Progenitor cell of endocrine pancreas (in vitro differentiated cells): ENCODE data around the gene HIC1. TPM values are rescaled to one million over a fixed set of nuclear protein-coding genes. Genes with fewer than 3 reads are reported as not detected.

ENCODE experiments used
- DNase-seq: peaks from one replicate; pipeline ENCODE4 v3.0.0; 2021; ENCODE audit warnings: low spot score; ENCODE audit not compliant: unreplicated experiment
- H3K27ac Mint-ChIP-seq: 2 replicates; pipeline ENCODE4 v1.8.0; 2021; ENCODE audit warnings: mild to moderate bottlenecking, moderate library complexity, mixed read lengths
- H3K27me3 Mint-ChIP-seq: 2 replicates; pipeline ENCODE4 v1.8.0; 2021; ENCODE audit warnings: mixed read lengths
- H3K36me3 Mint-ChIP-seq: 2 replicates; pipeline ENCODE4 v1.8.0; 2022; ENCODE audit warnings: mixed read lengths; ENCODE audit not compliant: insufficient read depth
- H3K4me1 Mint-ChIP-seq: 2 replicates; pipeline ENCODE4 v1.8.0; 2021; ENCODE audit warnings: low read depth, mixed read lengths
- H3K4me3 Mint-ChIP-seq: 2 replicates; pipeline ENCODE4 v1.8.0; 2021; ENCODE audit warnings: low read depth, mild to moderate bottlenecking, moderate library complexity, mixed read lengths
- H3K9me3 Mint-ChIP-seq: 2 replicates; pipeline ENCODE4 v1.8.0; 2021; ENCODE audit warnings: low read depth, mixed read lengths
- total RNA-seq: library from RNA; stranded (reverse); gene quantifications from 2 replicates; pipeline ENCODE4 v1.2.1, GENCODE V29; 2021
- TF ChIP-seq, protein P1 (sequence below): fragments of 200-600 bp; sonication (generic); IDR thresholded peaks from one replicate; pipeline ENCODE4 v1.5.0; 2021; ENCODE audit warnings: antibody characterized with exemption, mild to moderate bottlenecking; ENCODE audit not compliant: unreplicated experiment

Gene HIC1
- total RNA-seq, 1 donor from 2014 or later: 0.86 TPM

DNA sequence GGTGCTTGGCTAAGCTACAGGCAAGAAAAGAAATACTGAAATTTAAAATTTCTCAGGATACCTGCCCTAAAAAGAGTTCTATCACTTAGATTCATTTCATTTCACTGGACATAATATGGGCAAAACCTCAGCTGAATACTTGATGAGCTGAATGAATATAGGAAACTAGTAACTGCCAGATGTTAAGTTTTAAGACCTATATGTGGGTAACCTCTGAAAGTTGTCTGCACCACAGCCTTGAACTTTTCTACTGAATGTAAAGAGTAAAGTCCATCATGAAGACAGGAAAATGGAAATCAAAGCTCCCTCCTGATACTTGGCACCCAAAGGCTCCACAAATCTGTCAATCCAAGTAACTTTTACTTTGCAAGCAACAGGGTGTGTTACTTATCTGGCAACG, 50.8 kb downstream of the HIC1 start:
- Mint-ChIP-seq H3K9me3 (no peaks in the 10 kb centered on the region), H3K4me3 (no peak overlapping the region), H3K36me3 (peaks cover 3% of the 10 kb centered on the region), H3K27me3 (no peaks in the 10 kb centered on the region), H3K27ac (no peak overlapping the region), H3K4me1 (peaks cover 9% of the 10 kb centered on the region)
- DNase-seq: no peak
- TF ChIP-seq, protein P1, sequence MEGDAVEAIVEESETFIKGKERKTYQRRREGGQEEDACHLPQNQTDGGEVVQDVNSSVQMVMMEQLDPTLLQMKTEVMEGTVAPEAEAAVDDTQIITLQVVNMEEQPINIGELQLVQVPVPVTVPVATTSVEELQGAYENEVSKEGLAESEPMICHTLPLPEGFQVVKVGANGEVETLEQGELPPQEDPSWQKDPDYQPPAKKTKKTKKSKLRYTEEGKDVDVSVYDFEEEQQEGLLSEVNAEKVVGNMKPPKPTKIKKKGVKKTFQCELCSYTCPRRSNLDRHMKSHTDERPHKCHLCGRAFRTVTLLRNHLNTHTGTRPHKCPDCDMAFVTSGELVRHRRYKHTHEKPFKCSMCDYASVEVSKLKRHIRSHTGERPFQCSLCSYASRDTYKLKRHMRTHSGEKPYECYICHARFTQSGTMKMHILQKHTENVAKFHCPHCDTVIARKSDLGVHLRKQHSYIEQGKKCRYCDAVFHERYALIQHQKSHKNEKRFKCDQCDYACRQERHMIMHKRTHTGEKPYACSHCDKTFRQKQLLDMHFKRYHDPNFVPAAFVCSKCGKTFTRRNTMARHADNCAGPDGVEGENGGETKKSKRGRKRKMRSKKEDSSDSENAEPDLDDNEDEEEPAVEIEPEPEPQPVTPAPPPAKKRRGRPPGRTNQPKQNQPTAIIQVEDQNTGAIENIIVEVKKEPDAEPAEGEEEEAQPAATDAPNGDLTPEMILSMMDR: no peak

GRCh38 chr17:2106308-2106955, 51.5 kb downstream of the HIC1 start:
- no peaks in the 10 kb centered on the region for H3K27me3 Mint-ChIP-seq
- H3K9me3 Mint-ChIP-seq: no peaks in the 10 kb centered on the region
- H3K4me3 Mint-ChIP-seq: no peak overlapping the region
- H3K27ac Mint-ChIP-seq: peak overlapping the region; percentile 5
- H3K4me1 Mint-ChIP-seq: peaks cover 9% of the 10 kb centered on the region
- H3K36me3 Mint-ChIP-seq: peaks cover 3% of the 10 kb centered on the region
- DNase-seq: no peak
- TF ChIP-seq, protein P1: no peak

- H3K27ac Mint-ChIP-seq: no peak overlapping the region
- no peaks in the 10 kb centered on the region for H3K27me3 Mint-ChIP-seq
- peaks cover 3% of the 10 kb centered on the region for H3K36me3 Mint-ChIP-seq
- H3K9me3 Mint-ChIP-seq: no peaks in the 10 kb centered on the region
- peaks cover 13% of the 10 kb centered on the region for H3K4me1 Mint-ChIP-seq
- H3K4me3 Mint-ChIP-seq: no peak overlapping the region
- TF ChIP-seq, protein P1: no peak
- no peak for DNase-seq
Observed at GRCh38 chr17:2107050-2107449, 52.1 kb downstream of the HIC1 start.

GRCh38 chr17:2107506-2107905, 52.6 kb downstream of the HIC1 start:
- Mint-ChIP-seq H3K36me3 (peaks cover 3% of the 10 kb centered on the region), H3K9me3 (no peaks in the 10 kb centered on the region), H3K27ac (no peak overlapping the region), H3K4me1 (peaks cover 13% of the 10 kb centered on the region), H3K4me3 (no peak overlapping the region), H3K27me3 (no peaks in the 10 kb centered on the region)
- no peak for DNase-seq
- TF ChIP-seq, protein P1: no peak

GRCh38 chr17:2108170-2108569, 53.3 kb downstream of the HIC1 start:
- TF ChIP-seq, protein P1: no peak
- no peak overlapping the region for H3K4me3 Mint-ChIP-seq
- H3K4me1 Mint-ChIP-seq: peaks cover 13% of the 10 kb centered on the region
- no peak for DNase-seq
- H3K9me3 Mint-ChIP-seq: no peaks in the 10 kb centered on the region
- H3K27me3 Mint-ChIP-seq: no peaks in the 10 kb centered on the region
- H3K36me3 Mint-ChIP-seq: peaks cover under 1% of the 10 kb centered on the region
- H3K27ac Mint-ChIP-seq: no peak overlapping the region
